Fibroblast of pulmonary artery (primary cell): ENCODE data around the gene ACTBL2.

Source experiments
- DNase-seq: peaks from one replicate; pipeline ENCODE4 v3.0.0-alpha.2; 2010; ENCODE audit warnings: low read depth
- H3K4me3 ChIP-seq: replicated peaks from 2 replicates; pipeline ENCODE4 v1.5.1; 2011; ENCODE audit warnings: low read depth, mild to moderate bottlenecking, control low read depth, low read length, moderate library complexity
- CTCF ChIP-seq: IDR thresholded peaks from 2 replicates; pipeline ENCODE4 v1.5.1; 2011; ENCODE audit warnings: mild to moderate bottlenecking, control low read depth, low read length, inconsistent platforms; ENCODE audit errors: missing control alignments

The ACTBL2 gene

GRCh38 chr5:57513785-57514184 is 31.2 kb upstream of the ACTBL2 start:
- no peak overlapping the region for H3K4me3 ChIP-seq
- TF ChIP-seq CTCF, result no peak

GRCh38 chr5:57511321-57511720 is 28.7 kb upstream of the ACTBL2 start:
- TF ChIP-seq CTCF, result no peak
- no peak for DNase-seq
- H3K4me3 ChIP-seq, result no peak overlapping the region

More at GRCh38 chr5:57513785-57514184, 31.2 kb upstream of the ACTBL2 start:
- no peak for DNase-seq

- TF ChIP-seq CTCF, result no peak
- no peak for DNase-seq
- H3K4me3 ChIP-seq, result no peak overlapping the region
Measured at GRCh38 chr5:57509501-57510260, 27.1 kb upstream of the ACTBL2 start.

DNA sequence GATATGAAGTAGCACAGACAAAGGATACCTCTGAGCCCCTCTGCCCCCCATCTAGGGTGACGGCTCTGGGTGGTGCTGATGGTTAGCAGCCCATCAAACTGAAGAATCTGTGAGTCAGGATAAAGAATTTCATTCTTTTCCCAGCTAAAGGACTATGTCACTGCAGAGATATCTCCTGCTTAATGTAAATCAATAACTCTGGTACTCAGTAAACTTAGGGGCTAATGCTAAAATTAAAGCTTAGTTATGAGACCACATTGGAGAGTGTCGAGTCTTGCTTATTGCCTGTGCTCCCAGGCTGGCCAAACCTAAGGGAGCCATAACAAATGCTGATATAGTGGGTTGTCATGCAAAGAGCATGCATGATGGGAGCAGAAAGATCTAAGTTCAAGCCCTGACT is 25.6 kb upstream of the ACTBL2 start:
- no peak for DNase-seq
- no peak for TF ChIP-seq CTCF
- H3K4me3 ChIP-seq, result no peak overlapping the region

DNA sequence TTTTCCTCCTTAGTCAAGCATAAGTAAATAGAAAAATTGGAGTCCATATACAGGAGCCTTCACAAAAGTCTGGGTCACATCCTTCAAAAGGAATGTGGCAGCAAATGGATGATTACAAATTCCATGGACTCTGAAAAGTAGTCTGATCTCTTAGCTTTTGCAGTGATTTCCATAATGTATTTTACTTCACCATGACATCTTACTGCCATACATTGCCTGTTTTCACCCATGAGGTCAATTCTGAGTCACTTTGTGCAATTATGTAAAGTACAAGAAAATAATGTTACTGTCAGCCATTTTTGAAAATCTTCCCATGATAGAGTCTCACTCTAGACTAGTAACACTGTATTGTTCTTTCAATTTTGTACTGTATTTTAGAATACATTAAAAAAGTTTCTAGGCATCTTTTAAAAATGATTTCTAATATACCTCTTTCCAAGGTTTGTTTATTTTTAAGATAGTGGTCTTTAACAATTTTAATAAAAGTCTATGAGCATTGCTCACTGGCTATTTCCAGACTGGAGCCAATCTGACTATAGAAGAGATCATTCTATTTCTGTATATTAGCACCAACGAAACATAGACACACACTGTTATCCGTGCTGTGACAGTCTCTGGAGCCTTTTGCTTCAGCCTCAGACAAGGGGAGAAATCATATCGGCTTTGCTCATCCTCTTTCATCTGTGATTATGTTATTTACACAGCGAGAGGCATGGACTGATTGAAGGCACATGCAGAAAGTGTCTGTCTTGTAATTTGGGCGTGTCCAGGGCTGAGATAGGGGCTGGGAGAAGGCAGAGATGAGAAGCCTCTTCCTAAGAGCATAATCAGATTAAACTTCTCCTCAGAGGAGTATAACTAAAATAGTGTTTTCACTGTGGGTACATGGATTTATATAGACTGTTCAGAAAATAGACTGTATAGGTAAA is 22.9 kb upstream of the ACTBL2 start:
- H3K4me3 ChIP-seq, result no peak overlapping the region
- no peak for DNase-seq

DNA sequence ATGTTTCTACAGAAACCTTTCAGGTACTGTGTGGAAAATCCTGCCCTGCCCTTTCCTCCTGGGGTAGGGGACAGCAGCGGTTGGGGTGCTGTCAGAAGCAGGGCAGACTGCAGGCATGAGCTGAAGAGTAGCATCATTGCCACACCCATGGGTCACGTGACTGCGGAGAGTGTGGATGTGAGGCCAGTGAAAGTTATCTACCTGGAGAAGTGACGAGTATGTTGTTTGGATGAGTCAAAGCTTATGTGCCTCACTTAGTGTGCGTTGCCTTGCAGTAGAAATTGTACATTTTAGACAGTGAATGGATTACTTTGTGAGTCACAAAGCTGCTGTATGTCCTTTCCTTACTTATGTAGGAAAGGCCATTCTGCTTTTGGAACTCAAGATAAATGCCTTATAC is 21.7 kb upstream of the ACTBL2 start:
- TF ChIP-seq CTCF, result no peak
- no peak overlapping the region for H3K4me3 ChIP-seq
- DNase-seq, result no peak

More for the DNA sequence above, 22.9 kb upstream of the ACTBL2 start:
- TF ChIP-seq CTCF, result no peak
